ENCODE data around the gene OR2D3. TPM values are rescaled to one million over a fixed set of nuclear protein-coding genes. Genes with fewer than 3 reads are reported as not detected.

Gene OR2D3
- total and polyA plus RNA-seq, 9 of the 15 experiments (the other 6 are each of a cell fraction or from before 2014, with no cell fraction given), result 0.42 TPM; not detected in 8

DNA sequence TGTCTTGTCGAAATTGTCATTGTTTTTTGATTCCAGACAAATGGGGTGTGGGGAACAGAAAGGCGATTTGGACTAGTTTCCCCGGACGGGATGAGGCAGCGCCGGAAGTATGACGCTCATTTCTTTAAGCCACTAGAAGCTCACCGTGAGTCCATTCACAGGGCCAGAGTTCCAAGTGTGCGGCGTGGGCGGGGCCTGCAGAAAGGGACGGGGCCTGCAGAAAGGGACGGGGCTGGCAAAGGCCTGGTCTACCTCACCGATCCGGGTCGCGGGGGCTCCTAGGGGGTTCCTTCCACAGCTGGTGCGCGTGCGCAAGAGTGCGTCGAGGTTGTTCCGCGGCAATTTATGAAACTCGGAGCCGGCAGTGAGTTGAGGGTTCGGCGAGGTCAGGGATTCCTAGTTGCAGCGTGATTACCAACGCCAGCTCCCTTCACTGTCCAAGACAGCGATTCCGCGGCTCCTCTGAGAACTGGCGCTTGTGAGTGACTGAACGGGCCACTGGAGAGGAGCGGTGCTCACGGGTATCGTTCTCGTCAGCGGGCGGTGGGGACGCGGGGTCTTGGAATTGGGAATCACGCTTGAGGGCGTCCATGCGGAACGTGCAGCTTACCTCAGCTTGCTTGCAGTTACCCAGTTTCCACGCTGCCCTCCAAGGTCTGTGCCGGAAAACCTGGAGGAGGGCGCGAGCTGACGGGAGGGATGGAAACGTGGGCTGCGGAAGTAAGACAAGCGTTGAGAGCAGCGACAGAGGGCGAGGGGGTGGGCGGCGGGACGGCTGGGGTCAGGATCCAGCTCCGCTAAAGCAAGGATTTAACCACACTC is 5.6 kb downstream of the OR2D3 start, which contains the start of gene ZNF215 (continued):
- TF ChIP-seq, protein P1, sequence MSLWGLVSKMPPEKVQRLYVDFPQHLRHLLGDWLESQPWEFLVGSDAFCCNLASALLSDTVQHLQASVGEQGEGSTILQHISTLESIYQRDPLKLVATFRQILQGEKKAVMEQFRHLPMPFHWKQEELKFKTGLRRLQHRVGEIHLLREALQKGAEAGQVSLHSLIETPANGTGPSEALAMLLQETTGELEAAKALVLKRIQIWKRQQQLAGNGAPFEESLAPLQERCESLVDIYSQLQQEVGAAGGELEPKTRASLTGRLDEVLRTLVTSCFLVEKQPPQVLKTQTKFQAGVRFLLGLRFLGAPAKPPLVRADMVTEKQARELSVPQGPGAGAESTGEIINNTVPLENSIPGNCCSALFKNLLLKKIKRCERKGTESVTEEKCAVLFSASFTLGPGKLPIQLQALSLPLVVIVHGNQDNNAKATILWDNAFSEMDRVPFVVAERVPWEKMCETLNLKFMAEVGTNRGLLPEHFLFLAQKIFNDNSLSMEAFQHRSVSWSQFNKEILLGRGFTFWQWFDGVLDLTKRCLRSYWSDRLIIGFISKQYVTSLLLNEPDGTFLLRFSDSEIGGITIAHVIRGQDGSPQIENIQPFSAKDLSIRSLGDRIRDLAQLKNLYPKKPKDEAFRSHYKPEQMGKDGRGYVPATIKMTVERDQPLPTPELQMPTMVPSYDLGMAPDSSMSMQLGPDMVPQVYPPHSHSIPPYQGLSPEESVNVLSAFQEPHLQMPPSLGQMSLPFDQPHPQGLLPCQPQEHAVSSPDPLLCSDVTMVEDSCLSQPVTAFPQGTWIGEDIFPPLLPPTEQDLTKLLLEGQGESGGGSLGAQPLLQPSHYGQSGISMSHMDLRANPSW (CRISPR knock-in tag; IDR thresholded peaks at IDR 0.05), result no peak
- TF ChIP-seq, protein P2, sequence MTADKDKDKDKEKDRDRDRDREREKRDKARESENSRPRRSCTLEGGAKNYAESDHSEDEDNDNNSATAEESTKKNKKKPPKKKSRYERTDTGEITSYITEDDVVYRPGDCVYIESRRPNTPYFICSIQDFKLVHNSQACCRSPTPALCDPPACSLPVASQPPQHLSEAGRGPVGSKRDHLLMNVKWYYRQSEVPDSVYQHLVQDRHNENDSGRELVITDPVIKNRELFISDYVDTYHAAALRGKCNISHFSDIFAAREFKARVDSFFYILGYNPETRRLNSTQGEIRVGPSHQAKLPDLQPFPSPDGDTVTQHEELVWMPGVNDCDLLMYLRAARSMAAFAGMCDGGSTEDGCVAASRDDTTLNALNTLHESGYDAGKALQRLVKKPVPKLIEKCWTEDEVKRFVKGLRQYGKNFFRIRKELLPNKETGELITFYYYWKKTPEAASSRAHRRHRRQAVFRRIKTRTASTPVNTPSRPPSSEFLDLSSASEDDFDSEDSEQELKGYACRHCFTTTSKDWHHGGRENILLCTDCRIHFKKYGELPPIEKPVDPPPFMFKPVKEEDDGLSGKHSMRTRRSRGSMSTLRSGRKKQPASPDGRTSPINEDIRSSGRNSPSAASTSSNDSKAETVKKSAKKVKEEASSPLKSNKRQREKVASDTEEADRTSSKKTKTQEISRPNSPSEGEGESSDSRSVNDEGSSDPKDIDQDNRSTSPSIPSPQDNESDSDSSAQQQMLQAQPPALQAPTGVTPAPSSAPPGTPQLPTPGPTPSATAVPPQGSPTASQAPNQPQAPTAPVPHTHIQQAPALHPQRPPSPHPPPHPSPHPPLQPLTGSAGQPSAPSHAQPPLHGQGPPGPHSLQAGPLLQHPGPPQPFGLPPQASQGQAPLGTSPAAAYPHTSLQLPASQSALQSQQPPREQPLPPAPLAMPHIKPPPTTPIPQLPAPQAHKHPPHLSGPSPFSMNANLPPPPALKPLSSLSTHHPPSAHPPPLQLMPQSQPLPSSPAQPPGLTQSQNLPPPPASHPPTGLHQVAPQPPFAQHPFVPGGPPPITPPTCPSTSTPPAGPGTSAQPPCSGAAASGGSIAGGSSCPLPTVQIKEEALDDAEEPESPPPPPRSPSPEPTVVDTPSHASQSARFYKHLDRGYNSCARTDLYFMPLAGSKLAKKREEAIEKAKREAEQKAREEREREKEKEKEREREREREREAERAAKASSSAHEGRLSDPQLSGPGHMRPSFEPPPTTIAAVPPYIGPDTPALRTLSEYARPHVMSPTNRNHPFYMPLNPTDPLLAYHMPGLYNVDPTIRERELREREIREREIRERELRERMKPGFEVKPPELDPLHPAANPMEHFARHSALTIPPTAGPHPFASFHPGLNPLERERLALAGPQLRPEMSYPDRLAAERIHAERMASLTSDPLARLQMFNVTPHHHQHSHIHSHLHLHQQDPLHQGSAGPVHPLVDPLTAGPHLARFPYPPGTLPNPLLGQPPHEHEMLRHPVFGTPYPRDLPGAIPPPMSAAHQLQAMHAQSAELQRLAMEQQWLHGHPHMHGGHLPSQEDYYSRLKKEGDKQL (CRISPR knock-in tag; IDR thresholded peaks at IDR 0.05; ENCODE audit: borderline replicate concordance), result 0 out of 2 replicates have a peak, but pooled peaks have one; percentile 90
- TF ChIP-seq POU5F1 (IDR thresholded peaks at IDR 0.05; ENCODE audit: borderline replicate concordance, low read depth, low read length, partially characterized antibody), result no peak
- TF ChIP-seq ZNF449 (CRISPR knock-in tag; IDR thresholded peaks at IDR 0.05), result no peak
- TF ChIP-seq NFE2L1 (tag; IDR thresholded peaks at IDR 0.05; ENCODE audit: borderline replicate concordance, low read depth), result no peak
- no peak for TF ChIP-seq FIP1L1 (IDR thresholded peaks at IDR 0.05; ENCODE audit: low read depth, low read length, poor library complexity, severe bottlenecking)
- TF ChIP-seq CBFA2T3 (IDR thresholded peaks at IDR 0.05), result no peak
- TF ChIP-seq UBTF (IDR thresholded peaks at IDR 0.05; ENCODE audit: borderline replicate concordance in 1 of 2, low read depth in 2 of 2, low read length in 2 of 2), result peak in 1 of 2 experiments; percentile 63; a peak in 1 of 4 replicates
- no peak for TF ChIP-seq SAFB (IDR thresholded peaks at IDR 0.05; ENCODE audit: borderline replicate concordance, low read depth, low read length)
- no peak for TF ChIP-seq KDM2B (CRISPR knock-in tag; IDR thresholded peaks at IDR 0.05)
- no peak for TF ChIP-seq SMARCC2 (IDR thresholded peaks at IDR 0.05; ENCODE audit: low read depth)
- TF ChIP-seq ZNF274 (IDR thresholded peaks at IDR 0.05; ENCODE audit: borderline replicate concordance, low read depth, low read length), result no peak
- TF ChIP-seq NEUROD1 (IDR thresholded peaks at IDR 0.05; ENCODE audit: borderline replicate concordance, low read depth, low read length, partially characterized antibody), result peak; percentile 65
- no peak for TF ChIP-seq MECOM (CRISPR knock-in tag; IDR thresholded peaks at IDR 0.05)
